HG03108 (cell line): ENCODE measurements around the gene USP31.

Experiments
- ATAC-seq: cut with Tn5 transposase; IDR thresholded peaks from one replicate; pipeline ENCODE4 v1.9.1; 2021; ENCODE audit warnings: moderate library complexity; ENCODE audit not compliant: unreplicated experiment

USP31 gene

DNA sequence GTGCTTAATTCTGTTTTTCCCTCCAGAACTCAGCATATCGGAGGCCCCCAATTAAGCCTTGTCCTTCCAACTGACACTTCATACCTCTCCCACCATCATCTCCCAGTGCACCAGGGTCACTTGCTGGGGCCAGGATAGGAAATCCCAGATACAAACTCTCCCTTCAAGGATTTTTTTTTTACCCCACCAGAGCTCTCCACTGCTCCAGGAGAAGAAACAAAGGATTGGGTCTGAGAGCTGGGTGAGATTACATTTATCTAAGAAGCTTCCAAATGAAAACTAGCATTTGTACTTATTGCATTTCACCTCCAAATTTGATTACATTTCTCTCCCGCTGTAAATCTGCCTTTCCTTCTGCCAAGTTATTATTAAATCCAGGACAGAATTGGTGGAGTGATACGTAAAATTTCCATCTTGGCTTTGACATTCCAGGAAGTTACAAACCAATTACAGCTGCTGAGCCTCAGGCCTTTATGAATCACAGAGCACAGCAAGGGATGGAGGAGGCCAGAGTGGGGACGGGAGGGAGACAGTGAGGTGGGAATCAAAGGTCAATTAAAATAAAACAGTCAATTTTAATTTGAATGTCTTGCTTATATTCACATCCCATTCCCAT, 123.5 kb downstream of the USP31 start:
- ATAC-seq: no peak

DNA sequence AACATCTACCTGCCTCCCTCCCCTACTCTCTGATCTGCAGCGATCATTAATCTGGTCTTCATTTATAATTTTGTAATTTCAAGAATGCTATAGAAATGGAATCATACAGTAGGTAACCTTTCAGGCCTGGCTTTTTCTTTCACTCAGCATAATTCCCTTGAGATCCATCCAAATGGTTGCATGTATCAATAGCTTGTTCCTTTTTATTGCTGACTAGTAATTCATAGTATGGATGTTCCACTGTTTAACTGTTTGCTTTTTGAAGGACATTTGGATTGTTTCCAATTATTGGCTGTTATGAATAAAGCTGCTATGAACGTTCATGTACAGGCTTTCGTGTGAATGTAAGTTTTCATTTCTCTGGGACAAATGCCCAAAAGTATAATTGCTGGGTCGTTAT, 125.2 kb downstream of the USP31 start:
- ATAC-seq: no peak

DNA sequence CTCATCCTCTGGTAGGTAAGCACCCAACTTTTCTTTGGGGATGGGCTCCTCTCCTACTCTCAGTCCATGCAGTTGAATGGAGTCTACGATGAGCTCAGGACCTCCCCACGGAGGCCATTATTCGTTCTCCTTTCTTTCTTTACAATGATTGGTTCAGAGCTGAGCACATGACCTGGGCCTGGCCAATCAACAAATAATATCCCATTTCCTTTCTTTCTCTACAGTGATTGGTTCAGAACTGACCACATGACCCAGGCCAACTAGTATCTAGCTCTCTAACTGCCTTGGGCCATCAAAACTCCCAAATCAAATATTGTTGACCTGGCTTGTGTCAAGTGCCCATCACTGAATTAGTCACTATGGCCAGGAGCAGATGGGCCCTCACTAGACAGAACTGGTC, 129.2 kb downstream of the USP31 start:
- ATAC-seq: no peak

DNA sequence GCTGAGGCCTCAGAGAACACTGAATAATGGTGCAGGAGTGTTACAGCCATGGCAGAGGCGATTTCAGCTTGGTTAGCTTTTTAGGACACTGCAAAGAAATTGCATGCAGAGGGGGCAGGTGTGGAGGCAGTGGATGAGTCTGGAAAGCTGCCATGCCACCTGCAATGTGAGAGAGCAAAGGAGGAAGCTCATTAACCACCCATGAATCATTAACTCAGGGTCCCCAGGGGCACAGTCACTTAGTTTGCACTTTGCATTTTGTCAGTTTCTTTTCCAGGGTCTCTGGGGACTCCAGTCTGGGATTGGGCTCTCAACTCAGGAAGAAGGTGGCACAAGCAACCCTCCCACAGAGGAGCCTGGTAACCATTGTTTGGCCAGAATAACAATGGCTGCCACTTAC, 132.9 kb downstream of the USP31 start:
- no peak for ATAC-seq

DNA sequence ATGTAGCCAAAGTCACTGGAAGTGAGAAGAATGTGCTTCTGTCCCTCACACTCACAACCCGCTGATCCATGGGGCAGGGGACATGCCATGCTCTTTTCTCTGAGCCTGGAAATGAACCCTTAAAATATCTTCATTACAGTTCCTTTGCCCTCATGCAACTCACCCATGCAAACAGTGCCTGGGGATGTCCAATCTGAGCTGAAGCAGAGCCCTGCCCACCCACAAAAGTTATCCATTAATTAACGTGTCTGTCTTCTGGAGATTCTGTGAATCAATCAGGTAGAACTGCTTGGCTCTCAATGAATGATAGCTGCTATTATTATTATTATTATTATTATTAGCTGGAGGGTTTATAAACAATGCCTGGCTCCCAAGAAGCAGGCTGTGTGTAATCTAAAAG, 133.7 kb downstream of the USP31 start:
- no peak for ATAC-seq

DNA sequence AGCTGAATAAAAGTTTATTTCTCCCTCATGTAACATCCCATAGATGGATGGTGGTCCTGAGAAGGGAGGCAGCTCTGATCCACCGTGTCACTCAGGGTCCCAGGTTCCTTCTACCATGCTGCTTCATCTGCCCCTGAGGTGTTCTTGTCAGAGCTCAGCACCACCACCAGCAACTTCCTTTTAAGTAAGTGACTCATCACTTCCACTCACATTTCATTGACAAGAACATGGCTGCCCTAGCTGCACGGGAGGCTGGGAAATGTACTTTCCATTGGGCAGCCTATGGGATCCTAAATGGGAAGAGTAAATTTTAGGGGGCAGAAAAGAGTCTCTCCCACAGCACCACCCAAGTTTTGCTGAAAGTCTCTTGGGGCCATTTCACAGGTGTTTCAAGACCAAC, 134.7 kb downstream of the USP31 start:
- ATAC-seq: no peak
